GM19023 (cell line): ENCODE data around the gene KRTAP5-7.
"Not testable (repeated sequence)": the region's sequence is repeated elsewhere in the genome, so short reads cannot be mapped to it uniquely, and the experiment has no call there.

ENCODE experiments used
- ATAC-seq: cut with Tn5 transposase; IDR thresholded peaks from one replicate; pipeline ENCODE4 v1.9.1; 2021; ENCODE audit warnings: mild to moderate bottlenecking, moderate library complexity; ENCODE audit not compliant: unreplicated experiment

Gene KRTAP5-7, protein sequence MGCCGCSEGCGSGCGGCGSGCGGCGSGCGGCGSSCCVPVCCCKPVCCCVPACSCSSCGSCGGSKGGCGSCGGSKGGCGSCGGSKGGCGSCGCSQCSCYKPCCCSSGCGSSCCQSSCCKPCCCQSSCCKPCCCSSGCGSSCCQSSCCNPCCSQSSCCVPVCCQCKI

DNA sequence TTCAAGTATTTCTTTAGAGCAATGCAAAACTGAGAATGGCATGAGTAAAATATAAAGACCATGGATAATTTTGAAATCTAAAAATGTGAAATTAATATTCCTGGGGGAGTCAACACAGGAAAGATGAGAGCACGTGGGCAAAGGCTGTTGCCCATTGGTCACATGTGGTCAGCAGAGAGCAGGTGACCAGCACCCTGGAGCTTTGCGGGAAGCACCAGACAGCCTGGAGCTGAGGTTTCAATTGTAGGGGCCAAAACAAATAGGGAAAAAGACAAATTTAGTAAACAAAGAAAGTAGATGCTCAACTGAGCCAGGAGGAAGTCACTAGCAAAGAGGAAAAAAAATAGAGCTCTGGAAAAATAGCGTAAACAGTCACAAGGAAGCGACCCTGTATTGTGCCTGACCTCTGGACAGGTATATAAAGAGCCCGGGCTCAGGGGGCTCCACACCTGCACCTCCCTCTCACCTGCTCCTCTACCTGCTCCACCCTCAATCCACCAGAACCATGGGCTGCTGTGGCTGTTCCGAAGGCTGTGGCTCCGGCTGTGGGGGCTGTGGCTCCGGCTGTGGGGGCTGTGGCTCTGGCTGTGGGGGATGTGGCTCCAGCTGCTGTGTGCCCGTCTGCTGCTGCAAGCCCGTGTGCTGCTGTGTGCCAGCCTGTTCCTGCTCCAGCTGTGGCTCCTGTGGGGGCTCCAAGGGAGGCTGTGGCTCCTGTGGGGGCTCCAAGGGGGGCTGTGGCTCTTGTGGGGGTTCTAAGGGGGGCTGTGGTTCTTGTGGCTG is at the start of gene KRTAP5-7:
TSS of gene KRTAP5-7 (plus strand) at position 472 of the 780 bp plus-strand sequence. CDS start at position 506, 34 bp downstream.
- ATAC-seq = not testable (repeated sequence)

DNA sequence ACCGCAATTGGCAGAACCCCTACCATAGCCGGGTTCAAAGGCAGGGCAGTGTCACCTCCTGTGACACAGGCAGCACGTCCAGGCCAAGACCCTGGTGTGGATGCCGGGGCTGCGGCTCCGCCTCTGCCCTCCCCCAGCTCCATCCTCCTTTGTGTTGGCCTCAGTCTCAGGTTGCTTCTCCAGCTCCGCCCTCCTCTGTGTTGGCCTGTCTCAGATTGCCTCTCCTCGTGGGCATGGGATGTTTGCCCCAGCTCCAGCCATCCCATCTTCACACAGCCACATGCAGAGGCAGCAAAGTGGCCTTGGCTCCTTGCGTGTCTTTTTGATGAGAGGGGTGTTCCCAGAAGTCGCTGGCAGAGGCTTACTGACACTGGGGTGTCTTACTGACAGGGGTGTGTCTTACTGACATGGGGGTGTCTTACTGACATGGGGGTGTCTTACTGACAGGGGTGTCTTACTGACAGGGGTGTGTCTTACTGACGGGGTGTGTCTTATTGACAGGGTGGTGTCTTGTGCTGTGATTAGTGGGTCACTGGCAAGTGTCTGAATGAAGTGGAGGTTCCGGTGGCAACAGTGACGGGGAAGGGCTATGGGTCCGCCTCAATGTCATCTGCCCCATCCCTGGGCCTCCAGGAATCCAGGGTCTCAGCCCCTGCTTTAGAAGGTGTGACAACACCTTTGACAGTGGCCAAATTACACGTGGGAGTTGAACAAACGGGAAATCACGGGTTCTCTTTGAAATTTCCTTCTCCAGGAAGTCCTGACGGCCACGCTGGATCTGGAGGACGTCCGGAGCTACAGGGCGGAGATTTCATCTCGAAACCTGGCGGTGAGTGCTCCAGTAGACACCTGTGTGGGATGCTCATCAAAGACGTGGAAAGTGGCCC is 49.2 kb upstream of the KRTAP5-7 start:
- ATAC-seq = no peak

DNA sequence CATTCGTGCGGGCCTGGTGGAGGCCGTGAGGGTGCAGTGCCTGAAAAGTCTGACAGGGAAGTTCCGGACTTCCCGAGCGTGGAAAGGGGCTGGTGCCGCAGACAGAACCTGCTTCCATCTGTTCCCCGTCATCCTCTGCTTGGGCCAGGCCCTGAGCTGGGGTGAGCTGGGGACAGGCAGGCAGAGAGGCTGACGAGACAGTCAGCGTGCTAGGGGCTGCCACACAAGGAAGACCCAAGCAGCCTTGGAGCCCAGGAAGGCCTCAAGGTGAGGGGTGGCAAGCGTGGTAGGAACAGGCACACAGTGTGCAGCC is 48.6 kb upstream of the KRTAP5-7 start:
- ATAC-seq = no peak

DNA sequence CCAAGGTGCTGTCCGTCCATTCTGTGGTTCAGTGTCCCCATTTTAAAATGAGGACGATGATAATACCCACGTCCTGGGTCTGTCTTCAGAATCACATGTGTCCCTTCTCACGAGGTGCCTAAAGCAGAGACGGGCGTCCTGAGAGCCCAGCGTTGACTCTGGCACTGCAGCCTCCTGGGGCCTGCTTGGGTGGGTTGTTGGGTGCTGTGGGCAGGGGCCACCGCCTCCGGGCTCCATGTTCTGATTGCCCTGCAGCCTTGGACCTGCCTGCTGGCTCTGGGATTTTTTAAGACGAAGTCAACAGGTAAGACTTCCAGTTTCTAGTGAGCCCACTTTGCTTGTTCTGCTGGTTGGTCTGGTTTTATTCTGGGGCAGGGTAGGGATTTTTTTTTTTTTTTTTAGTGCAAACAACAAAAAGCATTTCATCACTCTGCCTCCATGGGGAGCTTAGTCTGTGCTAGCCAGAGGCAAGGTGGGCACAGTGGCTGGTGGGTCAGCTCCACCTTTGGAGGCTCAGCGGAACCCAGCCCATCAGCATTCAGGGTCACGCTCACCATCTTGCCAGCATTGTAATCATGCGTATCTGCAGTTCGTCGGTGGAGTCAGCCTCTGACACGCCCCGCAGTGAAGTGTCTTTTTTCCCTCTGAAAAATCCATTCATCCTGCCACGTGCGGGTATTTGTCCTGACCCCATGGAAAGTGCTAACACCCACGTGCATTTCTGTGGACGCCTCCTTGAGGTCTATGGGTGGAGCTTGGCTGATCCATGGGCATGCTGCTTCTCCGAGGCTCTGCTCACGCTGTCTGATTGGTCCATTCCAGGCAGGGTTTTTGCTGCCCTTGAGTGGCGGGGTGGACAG is 45.7 kb upstream of the KRTAP5-7 start:
- ATAC-seq = no peak

DNA sequence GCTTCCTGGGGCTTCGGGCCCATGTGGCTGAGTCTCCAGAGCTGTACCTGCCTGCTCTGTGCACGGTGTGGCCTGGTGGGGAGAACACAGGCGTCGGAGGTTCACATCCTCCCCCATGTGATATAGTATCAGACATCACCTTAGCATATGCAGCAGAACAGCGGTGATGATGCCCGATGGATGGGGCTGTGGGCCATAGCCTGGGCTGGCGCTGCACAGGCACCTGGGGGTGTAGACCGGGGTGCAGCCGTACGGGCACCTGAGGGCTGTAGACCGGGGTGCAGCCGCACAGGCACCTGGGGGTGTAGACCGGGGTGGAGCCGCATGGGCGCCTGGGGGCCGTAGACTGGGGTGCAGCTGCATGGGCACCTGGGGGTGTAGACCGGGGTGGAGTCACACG is 44.9 kb upstream of the KRTAP5-7 start:
- no peak for ATAC-seq

DNA sequence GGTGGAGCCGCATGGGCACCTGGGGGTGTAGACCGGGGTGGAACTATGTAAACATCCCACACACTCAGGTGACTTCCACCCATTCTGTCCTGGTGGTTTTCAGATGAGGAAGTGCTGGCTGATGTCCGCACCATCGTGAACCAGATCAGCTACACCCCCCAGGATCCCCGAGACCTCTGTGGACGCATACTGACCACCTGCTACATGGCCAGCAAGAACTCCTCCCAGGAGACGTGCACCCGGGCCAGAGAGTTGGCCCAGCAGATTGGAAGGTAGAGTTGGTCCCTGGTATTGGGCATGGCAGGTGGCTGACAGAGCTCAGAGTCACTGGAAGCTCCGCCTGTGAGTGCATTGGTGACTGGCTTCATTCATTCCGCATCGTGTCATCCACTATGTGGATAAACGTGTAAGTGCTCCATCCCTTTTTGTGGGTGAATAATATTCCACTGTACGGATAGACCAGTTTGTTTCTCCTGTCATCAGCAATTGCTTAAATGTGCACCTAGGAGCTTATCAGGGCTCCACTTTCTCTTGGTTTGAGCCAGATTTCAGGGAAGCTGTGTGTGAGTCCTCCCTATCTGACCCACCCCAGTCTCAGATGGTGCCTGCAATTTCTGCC is 44.2 kb upstream of the KRTAP5-7 start:
- no peak for ATAC-seq

DNA sequence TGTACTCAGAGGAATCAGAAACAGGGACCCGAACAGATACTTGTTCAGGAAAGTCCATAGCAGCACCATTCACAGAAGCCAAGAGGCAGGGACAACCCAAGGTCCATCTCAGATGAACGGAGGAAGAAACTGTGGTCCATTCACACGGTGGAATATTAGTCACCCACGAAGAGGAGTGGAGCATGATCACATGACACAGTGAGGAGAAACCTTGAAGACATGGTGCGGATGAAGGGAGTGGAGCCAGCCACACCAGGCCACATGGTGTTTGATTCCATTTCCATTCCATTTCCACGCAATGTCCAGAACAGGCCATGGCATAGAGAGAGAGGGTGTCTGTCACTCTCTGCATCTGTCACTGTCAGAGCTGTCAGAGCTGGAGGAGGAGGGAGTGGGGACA is 43.4 kb upstream of the KRTAP5-7 start:
- ATAC-seq = no peak

DNA sequence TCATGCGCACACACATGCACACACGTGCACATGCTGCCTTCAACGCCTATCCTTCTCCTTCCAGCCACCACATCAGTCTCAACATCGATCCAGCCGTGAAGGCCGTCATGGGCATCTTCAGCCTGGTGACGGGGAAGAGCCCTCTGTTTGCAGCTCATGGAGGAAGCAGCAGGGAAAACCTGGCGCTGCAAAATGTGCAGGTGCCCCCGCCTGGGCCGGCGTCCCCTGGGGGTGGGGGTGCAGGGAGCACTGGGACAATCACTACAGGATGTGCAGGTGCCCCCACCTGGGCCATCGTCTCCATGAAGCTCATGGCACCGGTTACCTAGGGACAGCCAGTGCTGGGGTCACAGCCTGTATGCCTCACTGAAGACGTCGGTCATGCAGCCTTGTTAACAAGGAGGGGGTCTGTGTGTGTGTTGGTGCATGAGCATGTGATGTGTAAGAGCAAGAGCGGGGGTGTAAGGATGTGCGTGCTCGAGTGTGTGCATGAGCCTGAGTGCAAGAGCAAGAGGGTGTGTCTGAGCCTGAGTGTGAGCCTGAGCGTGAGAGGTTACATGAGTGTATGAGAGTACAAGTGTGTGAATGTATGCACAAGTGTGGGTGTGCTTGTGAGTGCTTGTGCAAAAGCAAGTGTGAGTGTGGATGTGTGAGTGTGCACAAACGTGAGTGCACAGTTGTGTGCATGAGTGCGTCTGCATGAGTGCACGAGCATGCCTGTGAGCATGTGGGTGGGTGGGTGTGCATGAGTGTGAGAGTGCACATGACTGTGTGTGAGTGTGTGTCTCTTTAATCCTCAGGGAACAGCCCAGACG is 42.6 kb upstream of the KRTAP5-7 start:
- ATAC-seq = no peak

DNA sequence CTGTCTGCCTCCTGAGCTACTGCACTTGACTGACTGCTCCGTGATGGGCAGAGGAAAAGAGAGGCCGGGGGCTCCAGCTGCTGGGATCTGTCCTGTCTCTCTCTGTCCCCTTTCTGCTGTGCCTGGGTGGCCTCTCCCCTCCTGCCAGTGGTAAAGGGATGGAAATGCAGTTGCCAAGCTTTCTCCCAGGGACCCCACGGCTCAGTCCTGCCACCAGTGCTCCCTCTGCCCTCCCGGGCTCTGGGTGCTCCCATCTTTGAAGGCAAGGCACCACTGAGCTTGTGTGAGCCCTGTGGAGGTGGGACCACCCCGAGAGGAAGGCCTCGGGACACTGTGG is 42.0 kb upstream of the KRTAP5-7 start:
- ATAC-seq = no peak

DNA sequence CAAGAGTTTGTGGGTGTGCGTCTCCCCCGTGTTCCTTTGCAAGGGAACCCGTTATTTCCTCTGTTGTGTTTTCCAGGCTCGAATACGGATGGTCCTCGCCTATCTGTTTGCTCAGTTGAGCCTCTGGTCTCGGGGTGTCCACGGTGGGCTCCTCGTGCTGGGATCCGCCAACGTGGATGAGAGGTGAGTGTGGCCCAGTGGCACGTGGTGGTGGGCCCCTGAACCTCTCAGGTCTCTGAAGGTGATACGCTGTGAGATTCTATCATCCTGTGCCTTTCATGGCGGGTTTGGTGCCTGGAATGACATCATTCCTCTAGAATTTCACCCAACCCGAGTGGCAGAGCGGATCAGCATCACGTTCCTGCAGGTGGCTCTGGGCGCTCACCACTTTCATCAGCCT is 41.6 kb upstream of the KRTAP5-7 start:
- ATAC-seq = no peak

DNA sequence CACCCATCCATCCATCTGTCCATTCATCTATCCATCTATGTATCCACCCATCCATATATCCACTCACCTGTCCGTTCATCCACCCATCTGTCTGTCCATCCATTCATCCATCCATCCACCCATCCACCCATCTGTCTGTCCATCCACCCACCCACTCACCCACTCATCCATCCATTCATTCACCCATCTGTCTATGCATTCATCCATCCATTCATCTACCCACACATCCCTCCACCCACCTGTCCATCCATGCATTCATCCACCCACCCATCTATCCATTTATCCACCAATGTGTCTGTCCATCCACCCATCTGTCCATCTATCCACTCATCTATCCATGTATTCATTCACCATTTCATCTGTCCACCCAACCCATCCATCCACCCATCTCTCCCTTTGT is 40.7 kb upstream of the KRTAP5-7 start:
- no peak for ATAC-seq

DNA sequence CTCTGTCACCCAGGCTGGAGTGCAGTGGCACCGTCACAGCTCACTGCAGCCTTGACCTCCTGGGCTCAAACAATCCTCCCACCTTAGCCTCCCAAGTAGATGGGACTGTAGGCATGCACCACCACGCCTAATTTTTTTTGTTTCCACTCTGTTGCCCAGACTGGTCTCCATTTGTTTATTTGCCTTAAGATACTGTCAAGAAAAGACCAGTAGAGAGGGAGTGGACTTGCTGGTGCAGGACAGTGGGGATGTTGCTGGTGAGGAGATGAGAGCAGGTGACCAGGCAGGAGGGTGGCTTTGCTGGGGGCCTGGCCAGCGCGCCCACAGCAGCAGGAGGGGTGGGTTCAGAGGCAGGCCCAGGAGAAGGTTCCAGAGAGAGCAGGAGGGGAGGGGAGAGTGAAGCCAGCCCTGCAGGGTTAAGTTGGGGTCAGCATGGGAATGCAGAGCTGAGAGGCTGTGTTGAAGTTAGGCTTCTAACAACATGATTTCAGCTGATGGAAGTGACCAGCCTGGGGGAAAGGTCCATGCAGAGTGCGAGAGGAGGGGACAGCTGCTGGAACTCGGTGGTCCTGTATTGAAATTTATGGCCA is 38.3 kb upstream of the KRTAP5-7 start:
- ATAC-seq = no peak

DNA sequence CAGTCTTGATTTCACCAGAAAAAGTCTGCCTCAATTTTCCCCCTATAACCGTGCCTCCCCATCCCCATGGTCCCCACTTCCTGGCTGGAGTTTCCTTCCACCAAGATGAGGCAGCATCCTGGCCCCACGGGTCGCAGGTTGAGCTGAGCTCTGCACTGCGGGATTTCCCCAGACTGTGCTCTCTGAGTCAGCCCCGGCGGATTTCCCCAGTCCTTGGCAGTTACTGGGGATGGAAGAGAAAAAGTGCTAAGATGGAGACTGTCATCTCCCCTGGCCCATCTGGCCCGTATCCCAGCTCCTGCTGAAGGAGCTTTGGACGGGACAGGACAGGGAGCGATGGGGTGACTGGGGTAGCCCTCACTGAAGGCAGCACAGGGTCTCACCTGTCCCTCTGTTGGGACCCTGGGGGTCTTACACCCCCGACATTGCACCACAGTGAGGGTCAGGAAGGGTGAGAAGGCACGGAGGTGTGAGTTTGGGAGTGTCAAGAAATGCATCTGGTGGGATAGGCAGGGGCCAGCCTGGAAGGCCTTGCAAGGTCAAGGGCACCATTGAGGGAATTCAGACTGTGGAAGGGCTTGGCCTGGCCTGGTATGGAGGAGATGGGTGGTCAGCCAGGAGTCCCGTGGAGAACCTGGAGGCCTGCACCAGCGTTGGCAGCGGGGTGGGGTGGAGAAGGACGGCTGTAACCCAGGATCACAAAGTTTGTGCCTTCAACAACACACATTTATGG is 37.6 kb upstream of the KRTAP5-7 start:
- ATAC-seq = no peak

DNA sequence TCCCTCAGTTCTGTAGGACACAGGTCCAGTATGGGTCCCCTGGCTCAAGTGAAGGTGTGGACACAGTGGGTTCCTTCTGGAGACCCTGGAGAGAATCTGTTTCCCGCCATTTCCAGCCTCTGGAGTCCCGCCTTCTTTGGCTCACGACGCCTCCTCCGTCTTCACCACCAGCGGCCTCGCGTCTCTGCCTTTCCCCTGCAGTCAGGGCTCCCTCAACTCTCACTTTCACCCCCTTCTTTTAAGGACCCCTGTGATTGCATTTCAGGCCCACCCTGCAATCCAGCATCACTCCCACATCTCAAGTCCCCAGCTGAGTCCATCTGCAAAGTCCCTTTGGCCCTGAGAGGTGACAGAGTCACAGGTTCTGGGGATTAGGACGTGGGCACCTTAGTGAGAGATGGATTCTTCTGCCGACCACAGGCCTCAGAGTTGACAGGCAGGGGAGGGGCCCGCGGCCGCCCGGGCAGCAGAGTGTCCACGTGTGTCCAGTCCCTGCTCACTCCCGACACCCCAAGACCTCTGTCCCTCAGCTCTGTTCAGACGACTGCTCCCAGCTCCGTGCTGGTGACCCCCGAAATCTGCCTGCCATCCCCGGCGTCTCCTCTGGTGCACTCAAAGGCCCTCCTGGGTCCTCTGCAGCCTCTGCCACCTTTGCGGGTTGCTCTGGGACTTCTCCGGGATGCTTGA is 36.9 kb upstream of the KRTAP5-7 start:
- no peak for ATAC-seq

DNA sequence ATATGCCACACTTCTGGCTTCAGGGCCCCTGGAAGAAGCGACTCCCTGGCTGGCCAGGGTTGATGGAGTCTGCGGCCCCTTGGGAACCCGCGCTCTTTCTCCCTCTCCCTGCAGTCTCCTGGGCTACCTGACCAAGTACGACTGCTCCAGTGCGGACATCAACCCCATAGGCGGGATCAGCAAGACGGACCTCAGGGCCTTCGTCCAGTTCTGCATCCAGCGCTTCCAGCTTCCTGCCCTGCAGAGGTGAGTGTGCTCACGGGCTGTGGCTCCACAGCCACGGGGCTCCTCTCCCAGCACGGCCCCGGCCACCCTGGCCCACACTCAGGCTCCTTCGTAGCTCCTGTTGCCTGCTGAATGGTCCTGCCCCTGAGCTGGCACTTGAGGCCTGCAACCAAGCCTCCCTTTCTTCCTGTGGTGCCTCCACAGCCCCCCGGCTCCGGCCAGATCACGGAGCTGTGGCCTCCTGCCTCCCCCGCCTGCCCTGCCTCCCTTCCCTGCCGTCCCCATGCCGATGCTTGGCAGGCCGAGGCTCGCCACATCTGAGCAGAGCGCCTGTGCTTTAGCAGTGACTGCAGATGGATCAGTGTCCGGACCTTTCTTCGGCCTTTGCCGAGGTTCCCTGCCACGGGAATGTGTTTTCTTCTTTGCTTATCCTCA is 36.2 kb upstream of the KRTAP5-7 start:
- no peak for ATAC-seq

DNA sequence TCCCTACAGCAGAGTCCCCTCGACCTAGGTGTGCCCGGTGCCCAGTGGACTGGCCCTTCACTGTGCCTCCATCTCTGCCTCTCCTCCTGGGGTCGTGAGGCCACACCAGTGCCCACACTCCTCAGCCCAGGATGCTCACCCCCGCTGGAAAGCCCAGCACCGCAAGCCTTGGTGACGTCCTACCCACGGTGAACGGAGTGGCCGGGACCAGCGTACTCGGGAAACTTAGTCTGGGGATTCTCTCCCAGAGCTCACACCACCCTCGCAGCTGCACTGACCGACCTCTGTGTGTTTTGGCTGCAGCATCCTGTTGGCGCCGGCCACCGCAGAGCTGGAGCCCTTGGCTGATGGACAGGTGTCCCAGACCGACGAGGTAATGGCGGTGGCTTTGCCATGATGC is 35.5 kb upstream of the KRTAP5-7 start:
- ATAC-seq = no peak

DNA sequence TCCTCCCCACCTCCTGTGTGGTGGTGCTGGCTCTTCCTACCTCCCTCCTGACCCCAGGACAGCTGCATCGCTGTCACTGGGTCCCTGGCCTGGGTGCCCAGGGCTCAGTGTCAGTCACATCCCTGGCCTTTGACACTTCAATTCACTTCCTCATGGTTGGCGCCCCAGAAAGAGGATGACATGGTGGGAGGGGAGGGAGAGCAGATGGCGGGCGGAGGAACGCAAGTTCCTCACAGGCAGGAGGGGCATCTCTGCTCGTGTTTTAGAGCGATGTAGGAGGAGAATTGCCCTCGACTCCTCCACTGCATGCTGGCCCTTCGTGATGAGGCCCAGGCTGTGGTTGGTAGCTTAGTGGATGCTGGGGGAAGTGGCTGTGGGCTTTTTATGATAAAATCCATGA is 35.1 kb upstream of the KRTAP5-7 start:
- ATAC-seq = no peak
